ENCODE data around the gene MRTFA. TPM values are rescaled to one million over a fixed set of nuclear protein-coding genes. Genes with fewer than 3 reads are reported as not detected.

MRTFA gene
- total and polyA plus RNA-seq, 2 of the 13 experiments (the other 11 are each of a cell fraction or from before 2014, with no cell fraction given) = 2.4 to 8.2 TPM

- TF ChIP-seq ZNF800 (CRISPR knock-in tag; IDR thresholded peaks at IDR 0.05) (peak; percentile 61; the same call in 1 of the 2 replicates), ZNF296 (CRISPR knock-in tag; conservative IDR thresholded peaks at IDR 0.05) (no peak), HOXA9 (CRISPR knock-in tag; IDR thresholded peaks at IDR 0.05; ENCODE audit: borderline replicate concordance) (no peak; the same call in 1 of the 2 replicates), ZNF770 (CRISPR knock-in tag; IDR thresholded peaks at IDR 0.05) (peak; percentile 62; the same call in 1 of the 2 replicates), HBP1 (CRISPR knock-in tag; IDR thresholded peaks at IDR 0.05; ENCODE audit: low read depth) (0 out of 2 replicates have a peak, but pooled peaks have one; percentile 25), AGO1 (IDR thresholded peaks at IDR 0.05; ENCODE audit: low read depth, low read length, poor library complexity, severe bottlenecking) (no peak), ZNF281 (CRISPR knock-in tag; IDR thresholded peaks at IDR 0.05; ENCODE audit: borderline replicate concordance) (peak; percentile 86), ZNF326 (CRISPR knock-in tag; IDR thresholded peaks at IDR 0.05; ENCODE audit: borderline replicate concordance) (0 out of 2 replicates have a peak, but pooled peaks have one; percentile 35), EED (CRISPR knock-in tag; IDR thresholded peaks at IDR 0.05) (0 out of 2 replicates have a peak, but pooled peaks have one; percentile 45), HES4 (CRISPR knock-in tag; IDR thresholded peaks at IDR 0.05; ENCODE audit: borderline replicate concordance) (no peak), FOXJ3 (CRISPR knock-in tag; IDR thresholded peaks at IDR 0.05; ENCODE audit: borderline replicate concordance) (0 out of 2 replicates have a peak, but pooled peaks have one; percentile 27), ATF4 (CRISPR knock-in tag; IDR thresholded peaks at IDR 0.05) (peak in 1 of 2 experiments; percentile 59; a peak in 2 of 4 replicates), ZNF772 (CRISPR knock-in tag; IDR thresholded peaks at IDR 0.05) (peak; percentile 83), ZFP36L1 (CRISPR knock-in tag; IDR thresholded peaks at IDR 0.05) (0 out of 2 replicates have a peak, but pooled peaks have one; percentile 71), TEAD3 (CRISPR knock-in tag; optimal IDR thresholded peaks at IDR 0.05; ENCODE audit: borderline replicate concordance) (peak; percentile 7), YY1 (IDR thresholded peaks at IDR 0.05; ENCODE audit: insufficient read depth, insufficient replicate concordance, low read depth, low read length) (peak; percentile 55), YEATS4 (CRISPR knock-in tag; IDR thresholded peaks at IDR 0.05; ENCODE audit: borderline replicate concordance) (peak; percentile 57), RXRA (CRISPR knock-in tag; IDR thresholded peaks at IDR 0.05) (peak; percentile 60; the same call in 1 of the 2 replicates)
Measured at GRCh38 chr22:40636380-40637182, at the start of gene MRTFA (continued).

Data from HepG2 (cell line).